GM06990 (cell line): ENCODE measurements around the gene PTPRN2.

ENCODE experiments used
- DNase-seq: peaks from one replicate; pipeline ENCODE4 v3.0.0-alpha.2; 2011; ENCODE audit not compliant: insufficient read length; ENCODE audit errors: extremely low read depth
- H3K27me3 ChIP-seq: replicated peaks from 2 replicates; pipeline ENCODE4 v1.6.0; 2011; ENCODE audit warnings: low read length; ENCODE audit not compliant: control insufficient read depth, insufficient read depth
- H3K36me3 ChIP-seq: 2 replicates; pipeline ENCODE4 v1.5.1; 2011; ENCODE audit warnings: low read length; ENCODE audit not compliant: control insufficient read depth, insufficient read depth
- H3K4me3 ChIP-seq: replicated peaks from 2 replicates; pipeline ENCODE4 v1.5.1; 2011; ENCODE audit warnings: low read depth, mild to moderate bottlenecking, control low read depth, low read length
- TF ChIP-seq, protein P1 (sequence below): IDR thresholded peaks from 2 replicates; pipeline ENCODE4 v1.5.1; 2011; ENCODE audit warnings: low read length, control low read depth, mild to moderate bottlenecking, inconsistent platforms; ENCODE audit not compliant: insufficient read depth, poor library complexity, severe bottlenecking

Gene PTPRN2

GRCh38 chr7:158062661-158063060 lies 525.0 kb downstream of the PTPRN2 start:
- Histone ChIP-seq H3K27me3 (no peaks in the 10 kb centered on the region), H3K4me3 (no peak overlapping the region), H3K36me3 (no peaks in the 10 kb centered on the region)
- TF ChIP-seq, protein P1, sequence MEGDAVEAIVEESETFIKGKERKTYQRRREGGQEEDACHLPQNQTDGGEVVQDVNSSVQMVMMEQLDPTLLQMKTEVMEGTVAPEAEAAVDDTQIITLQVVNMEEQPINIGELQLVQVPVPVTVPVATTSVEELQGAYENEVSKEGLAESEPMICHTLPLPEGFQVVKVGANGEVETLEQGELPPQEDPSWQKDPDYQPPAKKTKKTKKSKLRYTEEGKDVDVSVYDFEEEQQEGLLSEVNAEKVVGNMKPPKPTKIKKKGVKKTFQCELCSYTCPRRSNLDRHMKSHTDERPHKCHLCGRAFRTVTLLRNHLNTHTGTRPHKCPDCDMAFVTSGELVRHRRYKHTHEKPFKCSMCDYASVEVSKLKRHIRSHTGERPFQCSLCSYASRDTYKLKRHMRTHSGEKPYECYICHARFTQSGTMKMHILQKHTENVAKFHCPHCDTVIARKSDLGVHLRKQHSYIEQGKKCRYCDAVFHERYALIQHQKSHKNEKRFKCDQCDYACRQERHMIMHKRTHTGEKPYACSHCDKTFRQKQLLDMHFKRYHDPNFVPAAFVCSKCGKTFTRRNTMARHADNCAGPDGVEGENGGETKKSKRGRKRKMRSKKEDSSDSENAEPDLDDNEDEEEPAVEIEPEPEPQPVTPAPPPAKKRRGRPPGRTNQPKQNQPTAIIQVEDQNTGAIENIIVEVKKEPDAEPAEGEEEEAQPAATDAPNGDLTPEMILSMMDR = no peak
- no peak for DNase-seq

DNA sequence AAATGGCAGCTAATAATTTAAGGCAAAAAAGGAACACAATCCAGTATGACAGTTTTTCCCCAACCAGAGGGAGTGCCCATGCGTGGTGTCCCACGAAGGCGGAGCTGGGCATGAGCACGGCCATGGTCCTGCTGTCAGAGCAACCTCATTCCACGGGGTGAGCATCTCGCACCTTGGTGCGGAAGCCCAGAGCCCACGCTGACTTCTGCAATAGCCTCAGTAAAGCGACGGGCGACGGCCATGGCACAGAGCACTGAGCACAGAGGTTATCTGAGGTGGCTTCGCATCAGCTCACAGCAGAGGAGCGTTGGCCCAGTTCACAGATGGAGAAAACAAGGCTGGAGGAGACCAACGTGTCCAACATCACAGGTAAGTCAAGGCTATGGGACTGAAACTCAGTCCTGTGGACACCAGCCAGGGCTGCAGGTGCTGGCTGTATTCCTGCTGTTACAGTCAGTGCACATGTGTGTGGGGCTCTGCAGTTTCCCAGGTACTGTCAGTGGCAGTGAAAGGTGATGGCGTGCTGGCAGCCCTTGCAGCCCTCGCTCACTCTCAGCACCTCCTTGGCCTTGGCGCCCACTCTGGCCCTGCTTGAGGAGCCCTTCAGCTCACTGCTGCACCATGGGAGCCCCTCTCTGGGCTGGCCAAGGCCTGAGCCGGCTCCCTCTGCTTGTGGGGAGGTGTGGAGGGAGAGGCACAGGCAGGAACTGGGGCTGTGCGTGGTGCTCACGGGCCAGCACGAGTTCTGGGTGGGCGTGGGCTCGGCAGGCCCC lies 525.6 kb downstream of the PTPRN2 start:
- TF ChIP-seq, protein P1 = no peak
- H3K4me3 ChIP-seq = no peak overlapping the region
- H3K36me3 ChIP-seq = no peaks in the 10 kb centered on the region
- no peaks in the 10 kb centered on the region for H3K27me3 ChIP-seq
- no peak for DNase-seq

DNA sequence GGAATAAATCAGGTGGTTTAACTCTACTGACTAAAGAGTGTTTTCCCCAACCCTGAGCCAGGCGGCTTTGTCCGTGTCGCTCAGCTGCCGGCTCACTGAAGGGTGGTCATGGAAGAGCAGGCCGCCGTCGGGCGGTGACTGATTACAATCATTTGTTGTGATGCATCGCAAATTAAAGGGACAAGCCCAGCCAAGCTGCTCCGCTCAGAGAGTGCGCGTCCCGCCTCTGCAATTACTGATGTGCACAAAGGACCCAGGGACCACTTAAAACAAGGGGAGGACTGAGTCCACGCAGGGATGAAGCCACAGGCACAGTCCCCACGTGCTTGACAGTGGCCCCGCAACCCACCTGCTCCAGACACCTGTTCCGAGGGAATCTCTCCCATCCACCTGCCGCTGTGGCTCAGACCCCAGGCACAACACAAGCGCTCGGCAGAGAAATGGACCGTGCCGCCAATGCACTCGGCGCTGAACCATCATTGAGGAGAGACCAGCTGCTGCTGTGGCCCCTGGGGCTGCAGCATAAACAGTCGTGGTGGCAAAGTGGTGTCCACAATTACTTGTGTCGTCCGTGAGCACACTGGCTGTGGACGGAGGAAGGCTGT lies 526.5 kb downstream of the PTPRN2 start:
- Histone ChIP-seq H3K36me3 (no peaks in the 10 kb centered on the region), H3K4me3 (no peak overlapping the region), H3K27me3 (no peaks in the 10 kb centered on the region)
- TF ChIP-seq, protein P1 = no peak
- no peak for DNase-seq

DNA sequence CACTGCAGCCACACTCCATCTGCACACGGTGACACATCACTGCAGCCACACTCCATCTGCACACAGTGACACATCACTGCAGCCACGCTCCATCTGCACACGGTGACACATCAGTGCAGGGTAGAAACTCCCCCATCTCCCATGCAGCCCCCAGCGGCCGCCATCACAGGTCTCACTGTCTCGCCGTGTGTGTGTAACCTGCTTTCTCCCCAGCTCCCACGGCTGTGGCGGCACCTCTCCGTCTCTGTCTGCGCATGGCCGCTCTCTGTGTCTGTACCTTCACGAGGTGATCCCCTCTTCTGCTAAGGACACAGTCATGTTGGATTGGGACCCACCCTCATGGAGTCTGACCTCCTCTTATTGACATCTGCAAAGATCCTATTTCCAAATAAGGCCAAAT lies 527.4 kb downstream of the PTPRN2 start:
- Histone ChIP-seq H3K4me3 (no peak overlapping the region), H3K27me3 (no peaks in the 10 kb centered on the region), H3K36me3 (no peaks in the 10 kb centered on the region)
- TF ChIP-seq, protein P1 = no peak
- no peak for DNase-seq

- no peaks in the 10 kb centered on the region for H3K27me3 ChIP-seq
- no peak for DNase-seq
- no peak overlapping the region for H3K4me3 ChIP-seq
- H3K36me3 ChIP-seq = no peaks in the 10 kb centered on the region
- TF ChIP-seq, protein P1 = no peak
Observed at GRCh38 chr7:158057446-158057845, 530.2 kb downstream of the PTPRN2 start.
